Measurements from ENCODE around the gene NELL1.

The NELL1 gene

DNA sequence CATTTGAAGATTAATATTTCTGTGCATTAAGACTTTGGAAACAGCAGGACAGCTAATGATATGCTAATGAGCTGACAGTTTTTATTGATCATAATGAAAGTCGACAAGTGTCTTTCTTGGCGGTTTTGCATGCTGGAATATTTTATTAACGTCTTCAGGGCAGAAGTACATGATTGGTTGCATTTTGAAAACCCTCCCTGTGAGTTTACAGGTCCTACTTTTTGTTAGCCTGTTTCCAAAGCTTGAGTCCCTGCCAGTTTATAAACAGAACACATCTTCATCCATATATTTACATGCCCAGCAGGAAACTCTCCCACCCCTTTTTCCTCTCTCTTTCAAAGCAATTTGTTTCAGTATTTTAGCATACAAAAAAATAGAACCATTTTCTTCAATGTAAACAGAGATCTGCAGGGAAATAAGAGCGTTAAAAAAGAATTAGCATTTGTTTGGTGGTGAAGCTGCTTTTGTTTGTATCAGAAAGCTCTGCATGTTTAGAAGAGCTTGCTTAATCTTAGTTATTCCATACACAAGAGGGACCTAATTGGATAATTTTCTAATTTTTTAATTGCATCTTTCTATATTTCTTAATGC is 243.6 kb downstream of the NELL1 start:
- Histone ChIP-seq H3K36me3 (ENCODE audit: low read depth) (no peaks in the 10 kb centered on the region), H3K27ac (ENCODE audit: poor library complexity, severe bottlenecking) (no peak overlapping the region), H3K27me3 (ENCODE audit: insufficient read depth, poor library complexity, severe bottlenecking) (no peaks in the 10 kb centered on the region), H3K9me3 (ENCODE audit: severe bottlenecking) (no peaks in the 10 kb centered on the region), H3K4me1 (ENCODE audit: insufficient read depth, poor library complexity, severe bottlenecking) (no peaks in the 10 kb centered on the region), H3K4me3 (ENCODE audit: severe bottlenecking) (no peak overlapping the region)
- ATAC-seq (ENCODE audit: low read depth), result no peak
- DNase-seq (ENCODE audit: low spot score), result no peak
- TF ChIP-seq, protein P1, sequence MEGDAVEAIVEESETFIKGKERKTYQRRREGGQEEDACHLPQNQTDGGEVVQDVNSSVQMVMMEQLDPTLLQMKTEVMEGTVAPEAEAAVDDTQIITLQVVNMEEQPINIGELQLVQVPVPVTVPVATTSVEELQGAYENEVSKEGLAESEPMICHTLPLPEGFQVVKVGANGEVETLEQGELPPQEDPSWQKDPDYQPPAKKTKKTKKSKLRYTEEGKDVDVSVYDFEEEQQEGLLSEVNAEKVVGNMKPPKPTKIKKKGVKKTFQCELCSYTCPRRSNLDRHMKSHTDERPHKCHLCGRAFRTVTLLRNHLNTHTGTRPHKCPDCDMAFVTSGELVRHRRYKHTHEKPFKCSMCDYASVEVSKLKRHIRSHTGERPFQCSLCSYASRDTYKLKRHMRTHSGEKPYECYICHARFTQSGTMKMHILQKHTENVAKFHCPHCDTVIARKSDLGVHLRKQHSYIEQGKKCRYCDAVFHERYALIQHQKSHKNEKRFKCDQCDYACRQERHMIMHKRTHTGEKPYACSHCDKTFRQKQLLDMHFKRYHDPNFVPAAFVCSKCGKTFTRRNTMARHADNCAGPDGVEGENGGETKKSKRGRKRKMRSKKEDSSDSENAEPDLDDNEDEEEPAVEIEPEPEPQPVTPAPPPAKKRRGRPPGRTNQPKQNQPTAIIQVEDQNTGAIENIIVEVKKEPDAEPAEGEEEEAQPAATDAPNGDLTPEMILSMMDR (IDR thresholded peaks at IDR 0.05; ENCODE audit: poor library complexity, severe bottlenecking), result no peak

DNA sequence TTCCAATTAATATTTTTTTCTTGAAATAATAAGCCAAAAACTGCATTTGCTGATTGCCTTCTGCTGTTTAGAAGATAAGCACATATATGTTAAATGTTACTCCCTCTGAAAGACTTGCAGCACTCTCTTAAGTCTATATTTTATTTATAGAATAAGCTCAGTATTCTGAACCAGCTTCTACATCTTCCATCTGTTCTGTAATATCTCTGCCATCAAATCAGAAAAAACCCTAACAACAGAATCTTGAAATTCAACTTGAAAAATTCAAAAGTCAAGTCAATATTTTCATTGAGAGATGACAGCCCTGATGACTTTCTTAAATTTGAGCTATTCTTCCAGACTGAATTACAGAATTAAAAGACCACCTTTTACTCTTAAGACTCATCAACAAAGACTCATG is 247.9 kb downstream of the NELL1 start:
- Histone ChIP-seq H3K27me3 (ENCODE audit: insufficient read depth, poor library complexity, severe bottlenecking) (no peaks in the 10 kb centered on the region), H3K9me3 (ENCODE audit: severe bottlenecking) (no peaks in the 10 kb centered on the region), H3K4me1 (ENCODE audit: insufficient read depth, poor library complexity, severe bottlenecking) (no peaks in the 10 kb centered on the region), H3K27ac (ENCODE audit: poor library complexity, severe bottlenecking) (no peak overlapping the region), H3K4me3 (ENCODE audit: severe bottlenecking) (no peak overlapping the region), H3K36me3 (ENCODE audit: low read depth) (no peaks in the 10 kb centered on the region)
- ATAC-seq (ENCODE audit: low read depth) (no peak), DNase-seq (ENCODE audit: low spot score) (no peak)
- TF ChIP-seq, protein P1 (IDR thresholded peaks at IDR 0.05; ENCODE audit: poor library complexity, severe bottlenecking), result no peak

DNA sequence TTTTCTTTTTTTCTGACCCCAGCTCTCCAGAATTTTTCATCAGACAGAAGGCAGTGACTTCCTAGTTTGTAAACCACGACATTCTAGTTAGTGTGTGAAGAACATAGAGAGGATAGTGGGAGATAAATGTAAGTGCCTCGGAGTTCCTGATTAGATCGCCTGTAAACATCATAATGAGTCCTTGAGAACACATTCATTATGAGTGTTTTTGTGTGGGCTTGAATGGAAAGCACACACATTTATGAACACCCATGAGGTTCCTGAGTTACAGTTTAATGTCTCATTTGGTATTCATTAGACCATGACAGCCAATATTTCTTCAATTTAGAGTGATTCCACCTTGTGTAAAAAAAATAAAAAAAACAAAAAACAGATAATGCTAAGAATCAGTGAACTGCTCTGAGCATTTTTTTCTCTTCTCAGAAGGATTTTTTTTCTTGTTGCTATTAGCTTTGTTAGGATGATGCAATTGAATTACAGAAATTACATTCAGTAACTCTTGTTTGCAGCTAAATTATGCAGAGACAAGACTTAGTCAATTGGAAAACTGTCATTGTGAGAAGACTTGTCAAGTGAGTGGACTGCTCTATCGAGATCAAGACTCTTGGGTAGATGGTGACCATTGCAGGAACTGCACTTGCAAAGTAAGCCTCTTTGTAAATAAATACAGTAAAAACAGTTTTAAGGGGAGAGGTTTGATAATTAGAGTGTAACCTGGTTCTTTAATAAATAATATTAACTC is 257.6 kb downstream of the NELL1 start:
- H3K27me3 ChIP-seq (ENCODE audit: insufficient read depth, poor library complexity, severe bottlenecking), result no peaks in the 10 kb centered on the region
- H3K4me1 ChIP-seq (ENCODE audit: insufficient read depth, poor library complexity, severe bottlenecking), result no peaks in the 10 kb centered on the region
- no peak for DNase-seq (ENCODE audit: low spot score)
- H3K4me3 ChIP-seq (ENCODE audit: severe bottlenecking), result no peak overlapping the region
- no peaks in the 10 kb centered on the region for H3K9me3 ChIP-seq (ENCODE audit: severe bottlenecking)
- TF ChIP-seq, protein P1 (IDR thresholded peaks at IDR 0.05; ENCODE audit: poor library complexity, severe bottlenecking), result no peak
- no peaks in the 10 kb centered on the region for H3K36me3 ChIP-seq (ENCODE audit: low read depth)
- H3K27ac ChIP-seq (ENCODE audit: poor library complexity, severe bottlenecking), result no peak overlapping the region
- no peak for ATAC-seq (ENCODE audit: low read depth)

DNA sequence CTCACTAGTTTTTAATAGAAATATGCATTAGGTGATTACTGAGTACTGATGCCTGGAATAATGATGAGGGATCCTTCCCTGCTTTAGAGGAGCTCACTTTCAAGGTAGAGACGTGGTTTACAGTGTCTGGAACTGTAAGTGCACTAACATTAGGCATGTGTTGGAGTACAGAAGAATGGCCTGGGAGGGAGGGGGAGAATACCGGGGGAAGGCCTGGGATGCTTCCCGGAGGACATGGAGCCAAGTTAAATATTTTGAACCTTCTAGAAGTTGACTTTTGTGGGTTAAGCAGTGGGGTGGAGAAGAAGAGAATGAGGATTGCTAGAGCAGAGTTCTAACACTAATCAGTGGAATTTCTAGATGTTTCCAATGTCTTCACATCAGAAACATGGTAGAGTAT is 261.6 kb downstream of the NELL1 start:
- H3K27me3 ChIP-seq (ENCODE audit: insufficient read depth, poor library complexity, severe bottlenecking), result no peaks in the 10 kb centered on the region
- H3K36me3 ChIP-seq (ENCODE audit: low read depth), result no peaks in the 10 kb centered on the region
- no peaks in the 10 kb centered on the region for H3K4me1 ChIP-seq (ENCODE audit: insufficient read depth, poor library complexity, severe bottlenecking)
- H3K4me3 ChIP-seq (ENCODE audit: severe bottlenecking), result no peak overlapping the region
- no peak overlapping the region for H3K27ac ChIP-seq (ENCODE audit: poor library complexity, severe bottlenecking)
- no peak for ATAC-seq (ENCODE audit: low read depth)
- TF ChIP-seq, protein P1 (IDR thresholded peaks at IDR 0.05; ENCODE audit: poor library complexity, severe bottlenecking), result no peak
- no peaks in the 10 kb centered on the region for H3K9me3 ChIP-seq (ENCODE audit: severe bottlenecking)
- DNase-seq (ENCODE audit: low spot score), result no peak

DNA sequence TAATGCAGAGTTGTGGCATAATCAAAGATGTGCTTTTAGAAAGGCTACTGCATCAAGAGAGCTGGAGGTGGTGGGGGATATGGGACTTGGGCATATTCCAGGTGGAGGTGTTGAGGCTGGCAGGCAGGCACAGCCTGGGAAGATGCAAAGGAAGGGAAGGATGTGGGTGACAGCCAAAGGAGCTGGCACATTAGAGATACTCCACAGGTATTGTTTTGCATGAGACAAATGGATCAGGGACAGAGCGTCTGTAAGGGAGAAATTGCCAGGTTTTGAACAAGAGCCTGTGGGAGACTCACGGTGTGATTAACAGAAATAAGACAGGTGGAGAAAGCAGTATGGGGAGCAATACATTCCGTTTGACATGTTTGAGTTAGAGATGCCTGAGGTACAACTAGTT is 263.7 kb downstream of the NELL1 start:
- no peaks in the 10 kb centered on the region for H3K36me3 ChIP-seq (ENCODE audit: low read depth)
- ATAC-seq (ENCODE audit: low read depth), result no peak
- no peaks in the 10 kb centered on the region for H3K4me1 ChIP-seq (ENCODE audit: insufficient read depth, poor library complexity, severe bottlenecking)
- no peak overlapping the region for H3K27ac ChIP-seq (ENCODE audit: poor library complexity, severe bottlenecking)
- no peak for DNase-seq (ENCODE audit: low spot score)
- H3K9me3 ChIP-seq (ENCODE audit: severe bottlenecking), result no peaks in the 10 kb centered on the region
- no peak overlapping the region for H3K4me3 ChIP-seq (ENCODE audit: severe bottlenecking)
- no peaks in the 10 kb centered on the region for H3K27me3 ChIP-seq (ENCODE audit: insufficient read depth, poor library complexity, severe bottlenecking)
- TF ChIP-seq, protein P1 (IDR thresholded peaks at IDR 0.05; ENCODE audit: poor library complexity, severe bottlenecking), result no peak

Measured in RWPE2 (cell line).